Calu3 (cell line): Measurements from ENCODE around the gene COPS9. TPM values are rescaled to one million over a fixed set of nuclear protein-coding genes. Genes with fewer than 3 reads are reported as not detected.

Experiments used
- BruUV-seq: library from RNA; stranded (reverse); fragments of 400-500 nt; replicated peaks from 2 replicates; lab custom pipeline; 2021; lab: Mats Ljungman, UMichigan
- CTCF ChIA-PET: fragments of 300-600 bp; sonication (Branson Sonifier 250); formaldehyde crosslinking; loops from one replicate; lab custom pipeline; 2022; ENCODE audit warnings: antibody characterized with exemption; lab: Charles Lee
- DNase-seq: peaks from one replicate; pipeline ENCODE4 v3.0.0; 2022
- H3K27ac Mint-ChIP-seq: one replicate; pipeline ENCODE4 v1.8.0; 2022; ENCODE audit warnings: mixed read lengths; ENCODE audit not compliant: unreplicated experiment
- H3K27me3 Mint-ChIP-seq: one replicate; pipeline ENCODE4 v1.8.0; 2022; ENCODE audit warnings: mixed read lengths; ENCODE audit not compliant: unreplicated experiment
- H3K36me3 Mint-ChIP-seq: one replicate; pipeline ENCODE4 v1.8.0; 2022; ENCODE audit warnings: mild to moderate bottlenecking, moderate library complexity, mixed read lengths; ENCODE audit not compliant: insufficient read depth, unreplicated experiment
- H3K4me1 Mint-ChIP-seq: one replicate; pipeline ENCODE4 v1.8.0; 2022; ENCODE audit warnings: mild to moderate bottlenecking, low read depth, mixed read lengths; ENCODE audit not compliant: unreplicated experiment
- H3K4me3 Mint-ChIP-seq: one replicate; pipeline ENCODE4 v1.8.0; 2022; ENCODE audit warnings: mild to moderate bottlenecking, low read depth, moderate library complexity, mixed read lengths; ENCODE audit not compliant: unreplicated experiment
- H3K9me3 Mint-ChIP-seq: one replicate; pipeline ENCODE4 v1.8.0; 2022; ENCODE audit warnings: low read depth, mixed read lengths; ENCODE audit not compliant: unreplicated experiment
- intact Hi-C: fragments of 100-400 bp; cut with micrococcal nuclease; formaldehyde crosslinking; loops from one replicate; pipeline ENCODE4 v1.10.0; 2022; ENCODE audit not compliant: unreplicated experiment
- total RNA-seq: library from RNA; stranded (reverse); gene quantifications from 2 replicates; pipeline ENCODE4 v1.2.3, GENCODE V29; 2022
- TF ChIP-seq, protein P1 (sequence below): fragments of 200-600 bp; IDR thresholded peaks from one replicate; pipeline ENCODE4 v1.8.0; 2022; ENCODE audit warnings: antibody characterized with exemption; ENCODE audit not compliant: unreplicated experiment

COPS9 gene
- total RNA-seq, 1 experiment from 2014 or later = 106 TPM

DNA sequence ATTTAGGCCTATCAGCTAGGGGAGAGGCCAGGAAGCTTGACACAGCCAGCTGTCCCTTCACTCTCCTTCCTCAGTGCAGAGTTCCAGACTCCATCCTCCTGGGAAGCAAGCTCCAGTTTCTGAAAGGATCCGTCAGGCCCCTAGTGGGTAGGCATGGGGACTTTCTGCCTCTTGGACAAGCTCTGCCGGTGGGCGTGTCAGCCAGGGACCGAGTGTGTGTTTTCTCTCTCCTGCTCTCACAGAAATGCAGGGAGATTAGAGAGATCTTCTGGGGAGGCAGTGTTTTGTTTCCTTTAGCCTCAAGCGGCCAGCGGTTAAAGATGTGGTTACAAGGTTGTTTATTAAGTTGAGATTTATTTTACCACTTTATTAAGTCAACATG is 34.2 kb upstream of the COPS9 start:
- Mint-ChIP-seq H3K27me3 (peaks cover 94% of the 10 kb centered on the region), H3K27ac (no peak overlapping the region), H3K9me3 (no peaks in the 10 kb centered on the region), H3K4me1 (no peaks in the 10 kb centered on the region), H3K4me3 (no peak overlapping the region), H3K36me3 (no peaks in the 10 kb centered on the region)
- CTCF ChIA-PET = no interaction called here
- BruUV-seq = no TSS peak
- TF ChIP-seq, protein P1, sequence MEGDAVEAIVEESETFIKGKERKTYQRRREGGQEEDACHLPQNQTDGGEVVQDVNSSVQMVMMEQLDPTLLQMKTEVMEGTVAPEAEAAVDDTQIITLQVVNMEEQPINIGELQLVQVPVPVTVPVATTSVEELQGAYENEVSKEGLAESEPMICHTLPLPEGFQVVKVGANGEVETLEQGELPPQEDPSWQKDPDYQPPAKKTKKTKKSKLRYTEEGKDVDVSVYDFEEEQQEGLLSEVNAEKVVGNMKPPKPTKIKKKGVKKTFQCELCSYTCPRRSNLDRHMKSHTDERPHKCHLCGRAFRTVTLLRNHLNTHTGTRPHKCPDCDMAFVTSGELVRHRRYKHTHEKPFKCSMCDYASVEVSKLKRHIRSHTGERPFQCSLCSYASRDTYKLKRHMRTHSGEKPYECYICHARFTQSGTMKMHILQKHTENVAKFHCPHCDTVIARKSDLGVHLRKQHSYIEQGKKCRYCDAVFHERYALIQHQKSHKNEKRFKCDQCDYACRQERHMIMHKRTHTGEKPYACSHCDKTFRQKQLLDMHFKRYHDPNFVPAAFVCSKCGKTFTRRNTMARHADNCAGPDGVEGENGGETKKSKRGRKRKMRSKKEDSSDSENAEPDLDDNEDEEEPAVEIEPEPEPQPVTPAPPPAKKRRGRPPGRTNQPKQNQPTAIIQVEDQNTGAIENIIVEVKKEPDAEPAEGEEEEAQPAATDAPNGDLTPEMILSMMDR = no peak
- no peak for DNase-seq
- intact Hi-C loops = no loop called here

DNA sequence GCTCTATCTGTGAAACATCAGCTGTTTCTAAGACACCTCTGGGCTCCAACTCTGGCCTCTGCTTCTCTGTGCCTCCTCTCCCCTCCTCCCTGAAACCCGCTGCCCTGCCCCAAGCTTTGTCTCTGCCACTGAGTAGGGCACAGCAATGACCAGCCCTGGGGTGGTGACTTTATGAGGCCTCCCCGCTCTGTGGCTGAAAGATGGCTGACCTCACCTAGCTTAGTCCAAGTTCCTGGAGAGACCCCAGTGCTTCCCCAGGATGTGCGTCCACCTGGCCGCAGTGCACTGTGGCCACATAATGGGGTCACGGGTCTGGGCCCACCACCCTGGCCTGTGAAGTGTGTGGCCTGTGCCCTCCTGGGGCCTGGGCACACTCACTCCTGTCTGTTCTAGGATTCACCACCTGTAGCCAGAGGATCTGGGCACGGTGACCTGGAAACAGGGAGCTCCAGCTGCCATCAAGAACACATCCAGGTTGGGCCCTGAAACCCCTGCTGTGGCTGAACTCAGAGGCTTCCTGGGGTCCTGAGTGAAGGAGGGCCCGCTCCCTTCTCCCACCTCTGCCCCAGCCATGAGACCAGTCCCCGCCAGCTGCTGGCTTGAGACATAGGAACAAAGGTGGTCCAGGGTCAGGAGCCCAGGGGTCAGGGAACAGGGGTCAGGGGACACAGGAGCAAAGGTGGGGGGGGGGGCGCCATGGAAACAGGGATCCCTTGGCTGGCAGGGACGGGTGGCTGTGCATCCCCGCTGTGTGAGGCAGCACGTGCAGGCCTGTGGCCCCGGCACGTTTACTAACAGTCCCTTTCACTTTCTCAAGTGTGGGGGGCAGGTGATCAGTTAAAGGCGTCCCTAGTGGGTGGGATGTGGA is 33.6 kb upstream of the COPS9 start:
- intact Hi-C loops = no loop called here
- peaks cover under 1% of the 10 kb centered on the region for H3K36me3 Mint-ChIP-seq
- no peak overlapping the region for H3K27ac Mint-ChIP-seq
- H3K27me3 Mint-ChIP-seq = peaks cover 94% of the 10 kb centered on the region
- BruUV-seq = no TSS peak
- H3K4me3 Mint-ChIP-seq = no peak overlapping the region
- no peaks in the 10 kb centered on the region for H3K9me3 Mint-ChIP-seq
- TF ChIP-seq, protein P1 = no peak
- H3K4me1 Mint-ChIP-seq = no peaks in the 10 kb centered on the region
- CTCF ChIA-PET = no interaction called here
- DNase-seq = no peak

DNA sequence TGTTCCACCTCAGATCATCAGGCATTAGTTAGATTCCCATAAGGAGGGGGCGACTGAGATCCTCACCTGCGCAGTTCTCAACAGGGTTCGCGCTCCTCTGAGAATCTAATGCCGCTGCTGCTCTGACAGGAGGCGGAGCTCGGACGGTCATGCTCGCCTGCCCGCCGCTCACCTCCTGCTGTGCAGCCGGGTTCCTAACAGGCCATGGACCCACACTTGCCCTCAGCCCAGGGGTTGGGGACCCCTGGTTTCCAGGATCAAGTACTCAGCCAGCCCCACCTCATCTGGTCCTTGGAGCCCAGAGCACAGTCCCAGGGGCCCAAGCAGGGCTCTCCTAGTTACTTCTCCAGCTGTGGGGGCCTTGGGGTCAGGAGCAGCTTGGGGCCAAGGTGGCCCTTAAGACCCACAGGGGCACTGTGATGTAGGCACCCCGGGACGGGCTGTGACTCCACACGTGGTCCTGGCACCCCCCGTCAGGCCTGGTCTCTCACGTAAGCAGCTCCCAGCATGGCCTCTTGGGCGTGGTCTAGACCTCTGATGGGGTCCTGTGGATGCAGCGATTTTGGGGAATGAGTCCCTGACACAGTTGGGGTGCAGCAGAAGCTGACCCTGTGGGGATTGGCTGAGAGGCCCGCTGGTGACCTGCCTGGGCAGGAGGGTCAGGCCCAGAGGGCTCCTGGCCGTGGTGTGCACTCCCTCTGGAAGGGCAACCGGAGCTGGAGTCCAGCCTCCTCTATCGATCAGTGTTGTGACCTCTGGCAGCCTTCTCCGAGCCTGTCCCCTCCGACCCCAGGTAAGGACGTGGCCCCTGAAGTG is 32.6 kb upstream of the COPS9 start:
- Mint-ChIP-seq H3K9me3 (no peaks in the 10 kb centered on the region), H3K27me3 (peaks cover 94% of the 10 kb centered on the region), H3K4me1 (no peaks in the 10 kb centered on the region), H3K4me3 (no peak overlapping the region), H3K27ac (no peak overlapping the region), H3K36me3 (peaks cover 4% of the 10 kb centered on the region)
- CTCF ChIA-PET = no interaction called here
- no peak for DNase-seq
- no TSS peak for BruUV-seq
- TF ChIP-seq, protein P1 = no peak
- intact Hi-C loops = no loop called here

DNA sequence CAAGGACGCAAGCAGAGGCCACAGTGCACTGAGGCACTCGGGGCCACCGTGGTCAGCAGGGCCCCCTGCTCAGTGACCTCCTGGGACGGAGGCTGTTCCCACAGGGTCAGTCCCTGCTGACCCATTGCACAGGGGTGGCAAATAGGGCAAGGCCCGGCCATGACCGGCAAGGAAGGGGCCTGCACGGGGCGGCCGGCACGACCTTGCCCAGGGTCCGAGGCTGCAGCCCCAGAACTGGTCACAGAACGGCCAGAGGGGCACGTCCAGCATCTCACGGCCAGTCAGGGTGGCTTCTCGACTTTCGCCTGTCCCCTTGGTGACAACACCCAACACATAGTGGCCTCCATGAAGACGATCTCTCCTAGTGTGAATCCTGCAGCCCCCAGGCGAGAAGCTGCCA is 31.9 kb upstream of the COPS9 start:
- no TSS peak for BruUV-seq
- Mint-ChIP-seq H3K4me1 (no peaks in the 10 kb centered on the region), H3K27ac (no peak overlapping the region), H3K36me3 (peaks cover 4% of the 10 kb centered on the region), H3K27me3 (peaks cover 94% of the 10 kb centered on the region), H3K4me3 (no peak overlapping the region), H3K9me3 (no peaks in the 10 kb centered on the region)
- intact Hi-C loops = no loop called here
- CTCF ChIA-PET = no interaction called here
- no peak for DNase-seq
- TF ChIP-seq, protein P1 = no peak
